Lung (tissue), 12 donors: ENCODE data around the gene ENHO. TPM values are rescaled to one million over a fixed set of nuclear protein-coding genes. Genes with fewer than 3 reads are reported as not detected.

Experiments
- ATAC-seq: fragments of 200-7000 bp; cut with Tn5 transposase; one replicate; pipeline ENCODE4 v1.9.1; 2020; ENCODE audit warnings: moderate number of reproducible peaks; ENCODE audit not compliant: insufficient read depth, low FRiP score
- DNase-seq, 3 donors: peaks; one replicate each; pipeline ENCODE4 v3.0.0-alpha.2; 2013 to 2017
- H3K27ac ChIP-seq, 2 donors: one replicate each; pipeline ENCODE4 v1.5.1; 2013; ENCODE audit warnings: mild to moderate bottlenecking in 2 of 2, moderate library complexity in 2 of 2, control low read depth in 1 of 2, inconsistent platforms in 1 of 2, low read depth in 1 of 2, low read length in 1 of 2
- H3K27me3 ChIP-seq, 3 donors: one replicate each; pipeline ENCODE4 v1.5.1; 2013; ENCODE audit warnings: low read length in 2 of 3; ENCODE audit not compliant: control insufficient read depth in 3 of 3, insufficient read depth in 3 of 3
- H3K36me3 ChIP-seq, 4 donors: one replicate each; pipeline ENCODE4 v1.5.1; 2013; ENCODE audit warnings: low read length in 4 of 4, mild to moderate bottlenecking in 1 of 4, moderate library complexity in 1 of 4; ENCODE audit not compliant: control insufficient read depth in 4 of 4, insufficient read depth in 4 of 4
- H3K4me1 ChIP-seq, 5 donors: one replicate each; pipeline ENCODE4 v1.5.1; 2013; ENCODE audit warnings: low read length in 5 of 5, mild to moderate bottlenecking in 2 of 5, moderate library complexity in 1 of 5; ENCODE audit not compliant: control insufficient read depth in 5 of 5, insufficient read depth in 5 of 5
- H3K4me3 ChIP-seq: one replicate; pipeline ENCODE4 v1.5.1; 2013; ENCODE audit warnings: mild to moderate bottlenecking, control low read depth, moderate library complexity
- H3K9ac ChIP-seq, 2 donors: one replicate each; pipeline ENCODE4 v1.5.1; 2013; ENCODE audit warnings: low read length in 2 of 2, control low read depth in 1 of 2; ENCODE audit not compliant: insufficient read depth in 1 of 2
- H3K9me3 ChIP-seq, 4 donors: one replicate each; pipeline ENCODE4 v1.5.1; 2013; ENCODE audit warnings: low read length in 3 of 4, mild to moderate bottlenecking in 1 of 4, moderate library complexity in 1 of 4; ENCODE audit not compliant: control insufficient read depth in 4 of 4, insufficient read depth in 3 of 4
- CTCF ChIP-seq: IDR thresholded peaks from 2 replicates; pipeline ENCODE4 v1.5.1; 2012; ENCODE audit warnings: mild to moderate bottlenecking; ENCODE audit errors: control extremely low read depth, extremely low read depth
- WGBS, 2 donors: extraction: QIAGEN DNeasy Blood & Tissue Kit; methylation state at CpG; one replicate each; pipeline ENCODE4 v1.1.7; 2013; 5-methylcytosine and 5-hydroxymethylcytosine counted together
- polyA plus RNA-seq, 2 donors: library from polyadenylated mRNA; stranded (reverse); fragments of 200-250 nt; gene quantifications; one replicate each; pipeline ENCODE4 v1.2.1, GENCODE V29; 2013
- total RNA-seq, 2 donors: library from RNA; depleted of rRNA in 1 of 2; stranded (reverse); fragments of >200 nt in 1 of 2; gene quantifications; one replicate each; pipeline ENCODE4 v1.2.1, GENCODE V29; 2014 to 2021
- donor health status: control.
- donor health status: control.
- donor health status: Bipolar disorder and iron deficiency.
- donor health status: healthy.
- donor health status: DM: yes; HTN: yes; CAD: no.

The ENHO gene
- total and polyA plus RNA-seq, 4 donors, result 0.29 to 1.4 (median 0.70) TPM

- no peak for TF ChIP-seq CTCF
- 70 to 81% methylated on average over 2 of the region's 2 CpGs for WGBS, 2 donors
Observed at GRCh38 chr9:34519321-34520020, 3.3 kb downstream of the ENHO start.

GRCh38 chr9:34518896-34519295 lies 3.9 kb downstream of the ENHO start:
- Histone ChIP-seq H3K27ac (no peak overlapping the region), H3K27me3 (peaks cover 0 to 10% (median 0%) of the 10 kb centered on the region in 3 donors), H3K9me3 (no peaks in the 10 kb centered on the region), H3K4me3 (no peak overlapping the region), H3K36me3 (no peaks in the 10 kb centered on the region), H3K4me1 (peaks cover 0 to 7% (median 3%) of the 10 kb centered on the region in 5 donors), H3K9ac (no peak overlapping the region)
- WGBS, 2 donors, result 87 to 93% methylated on average over 2 of the region's 2 CpGs
- no peak for TF ChIP-seq CTCF
- DNase-seq (no peak), ATAC-seq (no peak)

More at GRCh38 chr9:34519321-34520020, 3.3 kb downstream of the ENHO start:
- no peak overlapping the region for H3K9ac ChIP-seq
- ATAC-seq (no peak), DNase-seq (no peak)
- no peaks in the 10 kb centered on the region for H3K9me3 ChIP-seq
- no peaks in the 10 kb centered on the region for H3K36me3 ChIP-seq
- H3K27ac ChIP-seq, result no peak overlapping the region
- H3K27me3 ChIP-seq, result peaks cover 0 to 14% (median 0%) of the 10 kb centered on the region in 3 donors
- no peak overlapping the region for H3K4me3 ChIP-seq
- peaks cover 0 to 7% (median 3%) of the 10 kb centered on the region in 5 donors for H3K4me1 ChIP-seq

- Histone ChIP-seq H3K9ac (no peak overlapping the region), H3K4me3 (no peak overlapping the region), H3K9me3 (no peaks in the 10 kb centered on the region), H3K4me1 (peaks cover 0 to 9% (median 3%) of the 10 kb centered on the region in 5 donors), H3K36me3 (no peaks in the 10 kb centered on the region), H3K27ac (no peak overlapping the region), H3K27me3 (peaks cover 0 to 10% (median 0%) of the 10 kb centered on the region in 3 donors)
- TF ChIP-seq CTCF, result no peak
- DNase-seq, result no peak
- 87% methylated on average over 6 of the region's 6 CpGs for WGBS, 2 donors
- no peak for ATAC-seq
Observed at GRCh38 chr9:34518110-34518616, 4.6 kb downstream of the ENHO start.
